Cardiac fibroblast (primary cell): ENCODE measurements around the gene SLC15A5.

Experiments
- DNase-seq, 2 donors: peaks; one replicate each; pipeline versions ENCODE4 v3.0.0 to v3.0.0-alpha.2; 2010; ENCODE audit warnings: low read depth in 2 of 2
- H3K4me3 ChIP-seq, 2 donors: replicated peaks in 1 of 2; 1 replicate in 1 of 2; 2 replicates in 1 of 2; pipeline ENCODE4 v1.5.1; 2011; ENCODE audit warnings: low read depth in 2 of 2, low read length in 2 of 2, mild to moderate bottlenecking in 2 of 2, moderate library complexity in 1 of 2
- TF ChIP-seq, protein P1 (sequence below): IDR thresholded peaks from one replicate; pipeline ENCODE4 v1.5.1; 2011; ENCODE audit warnings: low read depth, mild to moderate bottlenecking, low read length, inconsistent platforms

The SLC15A5 gene

GRCh38 chr12:16294376-16294956 is 17.0 kb upstream of the SLC15A5 start:
- no peak overlapping the region for H3K4me3 ChIP-seq
- TF ChIP-seq, protein P1, sequence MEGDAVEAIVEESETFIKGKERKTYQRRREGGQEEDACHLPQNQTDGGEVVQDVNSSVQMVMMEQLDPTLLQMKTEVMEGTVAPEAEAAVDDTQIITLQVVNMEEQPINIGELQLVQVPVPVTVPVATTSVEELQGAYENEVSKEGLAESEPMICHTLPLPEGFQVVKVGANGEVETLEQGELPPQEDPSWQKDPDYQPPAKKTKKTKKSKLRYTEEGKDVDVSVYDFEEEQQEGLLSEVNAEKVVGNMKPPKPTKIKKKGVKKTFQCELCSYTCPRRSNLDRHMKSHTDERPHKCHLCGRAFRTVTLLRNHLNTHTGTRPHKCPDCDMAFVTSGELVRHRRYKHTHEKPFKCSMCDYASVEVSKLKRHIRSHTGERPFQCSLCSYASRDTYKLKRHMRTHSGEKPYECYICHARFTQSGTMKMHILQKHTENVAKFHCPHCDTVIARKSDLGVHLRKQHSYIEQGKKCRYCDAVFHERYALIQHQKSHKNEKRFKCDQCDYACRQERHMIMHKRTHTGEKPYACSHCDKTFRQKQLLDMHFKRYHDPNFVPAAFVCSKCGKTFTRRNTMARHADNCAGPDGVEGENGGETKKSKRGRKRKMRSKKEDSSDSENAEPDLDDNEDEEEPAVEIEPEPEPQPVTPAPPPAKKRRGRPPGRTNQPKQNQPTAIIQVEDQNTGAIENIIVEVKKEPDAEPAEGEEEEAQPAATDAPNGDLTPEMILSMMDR, result no peak
- DNase-seq, result no peak

- TF ChIP-seq, protein P1, result no peak
- no peak overlapping the region for H3K4me3 ChIP-seq
- no peak for DNase-seq
Observed at GRCh38 chr12:16291032-16291431, 13.5 kb upstream of the SLC15A5 start.

- TF ChIP-seq, protein P1, result no peak
- no peak overlapping the region for H3K4me3 ChIP-seq
- DNase-seq, result peak; percentile 23 to 59
Observed at GRCh38 chr12:16285586-16285985, 8.1 kb upstream of the SLC15A5 start.

DNA sequence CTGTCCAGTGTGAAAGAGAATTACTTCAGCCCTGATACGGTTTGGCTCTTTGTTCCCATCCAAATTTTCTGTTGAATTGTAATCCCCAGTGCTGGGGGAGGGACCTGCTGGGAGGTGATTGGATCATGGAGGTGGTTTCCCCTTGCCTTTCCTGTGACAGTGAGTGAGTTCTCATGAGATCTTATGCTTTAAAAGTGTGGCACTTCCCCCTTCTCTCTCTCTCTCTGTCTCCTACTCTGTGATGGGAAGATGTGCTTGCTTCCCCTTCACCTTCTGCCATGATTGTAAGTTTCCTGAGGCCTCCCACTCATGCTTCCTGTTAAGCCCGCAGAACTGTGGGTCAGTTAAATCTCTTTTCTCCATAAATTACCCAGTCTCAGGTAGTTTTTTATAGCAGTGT is 5.5 kb upstream of the SLC15A5 start:
- no peak for DNase-seq
- H3K4me3 ChIP-seq, result no peak overlapping the region
- TF ChIP-seq, protein P1, result no peak

GRCh38 chr12:16282081-16282480 is 4.6 kb upstream of the SLC15A5 start:
- DNase-seq, result no peak
- H3K4me3 ChIP-seq, result no peak overlapping the region
- TF ChIP-seq, protein P1, result no peak

- peak; percentile 81 to 86 for DNase-seq
Observed at GRCh38 chr12:16281157-16281556, 3.7 kb upstream of the SLC15A5 start.

More at GRCh38 chr12:16281157-16281556, 3.7 kb upstream of the SLC15A5 start:
- H3K4me3 ChIP-seq, result no peak overlapping the region
- TF ChIP-seq, protein P1, result no peak
